Measurements from ENCODE around the gene MAGI2. TPM values are rescaled to one million over a fixed set of nuclear protein-coding genes. Genes with fewer than 3 reads are reported as not detected.

MAGI2 gene
- total RNA-seq, 1 experiment from 2014 or later: 0.22 TPM

DNA sequence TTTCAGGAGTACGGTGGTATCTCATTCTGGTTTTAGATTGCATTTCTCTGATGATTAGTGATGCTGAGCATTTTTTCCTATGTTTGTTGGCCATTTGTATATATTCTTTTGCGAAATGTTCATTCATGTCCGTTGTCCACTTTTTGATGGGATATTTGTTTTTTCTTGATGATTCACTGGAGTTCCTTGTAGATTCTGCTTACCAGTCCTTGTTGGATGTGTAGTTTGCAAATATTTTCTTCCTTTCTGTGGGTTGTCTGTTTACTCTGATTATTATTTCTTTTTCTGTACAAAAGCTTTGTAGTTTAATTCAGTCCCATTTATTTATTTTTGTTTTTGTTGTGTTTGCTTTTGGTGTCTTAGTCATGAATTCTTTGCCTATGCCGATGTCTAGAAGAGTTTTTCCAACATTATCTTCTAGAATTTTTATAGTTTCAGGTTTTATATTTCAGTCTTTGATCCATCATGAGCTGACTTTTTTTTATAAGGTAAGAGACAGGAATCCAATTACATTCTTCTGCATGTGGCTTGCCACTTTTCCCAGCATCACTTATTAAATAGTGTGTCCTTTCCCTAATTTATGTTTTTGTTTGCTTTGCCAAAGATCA is 320.5 kb downstream of the MAGI2 start (continued):
- TF ChIP-seq SRF (IDR thresholded peaks at IDR 0.05; ENCODE audit: low read depth): no peak

DNA sequence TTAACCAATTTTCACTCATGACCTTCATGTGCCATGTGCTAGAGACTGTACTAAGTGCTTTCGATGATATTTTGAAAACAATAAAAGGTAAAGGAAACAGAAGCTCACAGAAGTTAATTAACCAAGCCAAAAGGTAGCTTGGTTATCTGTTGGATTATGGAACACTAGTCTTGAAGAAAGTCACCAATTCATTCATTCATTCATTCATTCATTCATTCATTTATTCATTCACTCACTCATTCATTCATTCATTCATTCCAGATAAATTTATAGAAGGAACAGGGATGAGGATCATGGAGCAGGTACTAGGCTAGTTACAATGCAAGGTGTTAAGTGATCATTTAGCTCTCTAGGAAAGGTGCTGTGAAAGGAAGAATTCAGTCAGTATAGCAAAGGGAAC is 322.8 kb downstream of the MAGI2 start:
- ChIA-PET CTCF (interaction anchor here (1.3 kb wide), 1 partner anchor 67 kb away, joined by 3 read pairs; no protein-coding TSS in a partner anchor), RAD21 (ENCODE audit: low non-redundant PET in 1 of 2, low total read pairs in 2 of 2, uncharacterized antibody in 2 of 2, unreplicated experiment in 2 of 2) (no interaction called here)

More for the DNA sequence above, 322.8 kb downstream of the MAGI2 start:
- Histone ChIP-seq H3K9me2 (ENCODE audit: insufficient read depth) (no peaks in the 10 kb centered on the region), H3K27me3 (ENCODE audit: insufficient read depth, low read length) (no peaks in the 10 kb centered on the region), H2AFZ (ENCODE audit: low read depth, low read length, poor library complexity, severe bottlenecking) (no peak overlapping the region), H3K4me3 (replicated peaks in 1 of 2; ENCODE audit: low read depth in 1 of 2, low read length in 2 of 2) (no peak overlapping the region), H4K20me1 (ENCODE audit: insufficient read depth) (no peaks in the 10 kb centered on the region), H3K4me1 (ENCODE audit: control insufficient read depth in 1 of 2, insufficient read depth in 2 of 2, low read length in 2 of 2) (no peaks in the 10 kb centered on the region), H3K9ac (ENCODE audit: low read length) (no peak overlapping the region), H3K4me2 (ENCODE audit: low read length) (no peak overlapping the region), H3K79me2 (ENCODE audit: insufficient read depth, low read length) (no peaks in the 10 kb centered on the region), H3K27ac (ENCODE audit: low read depth, low read length) (no peak overlapping the region), H3K36me3 (ENCODE audit: control insufficient read depth in 1 of 2, insufficient read depth in 2 of 2, low read length in 2 of 2) (no peaks in the 10 kb centered on the region), H3K9me3 (ENCODE audit: control insufficient read depth in 1 of 2, insufficient read depth in 1 of 2, low read depth in 1 of 2, low read length in 2 of 2) (no peaks in the 10 kb centered on the region)
- POLR2A ChIA-PET: no interaction called here
- ATAC-seq: no peak
- BruUV-seq (replicated peaks): no TSS peak
- no peak for DNase-seq (ENCODE audit: low read depth, low spot score)
- no peak for TF ChIP-seq FOSL1 (IDR thresholded peaks at IDR 0.05; ENCODE audit: low read depth)
- TF ChIP-seq, protein P1, sequence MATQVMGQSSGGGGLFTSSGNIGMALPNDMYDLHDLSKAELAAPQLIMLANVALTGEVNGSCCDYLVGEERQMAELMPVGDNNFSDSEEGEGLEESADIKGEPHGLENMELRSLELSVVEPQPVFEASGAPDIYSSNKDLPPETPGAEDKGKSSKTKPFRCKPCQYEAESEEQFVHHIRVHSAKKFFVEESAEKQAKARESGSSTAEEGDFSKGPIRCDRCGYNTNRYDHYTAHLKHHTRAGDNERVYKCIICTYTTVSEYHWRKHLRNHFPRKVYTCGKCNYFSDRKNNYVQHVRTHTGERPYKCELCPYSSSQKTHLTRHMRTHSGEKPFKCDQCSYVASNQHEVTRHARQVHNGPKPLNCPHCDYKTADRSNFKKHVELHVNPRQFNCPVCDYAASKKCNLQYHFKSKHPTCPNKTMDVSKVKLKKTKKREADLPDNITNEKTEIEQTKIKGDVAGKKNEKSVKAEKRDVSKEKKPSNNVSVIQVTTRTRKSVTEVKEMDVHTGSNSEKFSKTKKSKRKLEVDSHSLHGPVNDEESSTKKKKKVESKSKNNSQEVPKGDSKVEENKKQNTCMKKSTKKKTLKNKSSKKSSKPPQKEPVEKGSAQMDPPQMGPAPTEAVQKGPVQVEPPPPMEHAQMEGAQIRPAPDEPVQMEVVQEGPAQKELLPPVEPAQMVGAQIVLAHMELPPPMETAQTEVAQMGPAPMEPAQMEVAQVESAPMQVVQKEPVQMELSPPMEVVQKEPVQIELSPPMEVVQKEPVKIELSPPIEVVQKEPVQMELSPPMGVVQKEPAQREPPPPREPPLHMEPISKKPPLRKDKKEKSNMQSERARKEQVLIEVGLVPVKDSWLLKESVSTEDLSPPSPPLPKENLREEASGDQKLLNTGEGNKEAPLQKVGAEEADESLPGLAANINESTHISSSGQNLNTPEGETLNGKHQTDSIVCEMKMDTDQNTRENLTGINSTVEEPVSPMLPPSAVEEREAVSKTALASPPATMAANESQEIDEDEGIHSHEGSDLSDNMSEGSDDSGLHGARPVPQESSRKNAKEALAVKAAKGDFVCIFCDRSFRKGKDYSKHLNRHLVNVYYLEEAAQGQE (IDR thresholded peaks at IDR 0.05; ENCODE audit: low read depth): no peak
- intact Hi-C loops (cut with micrococcal nuclease): no loop called here
